Rectal smooth muscle tissue (tissue), 1 donor: ENCODE results near the gene DENND6A.
A peak's percentile ranks its signal among the peaks of the same experiment; 100 is the strongest.
"Not testable (repeated sequence)": the region's sequence is repeated elsewhere in the genome, so short reads cannot be mapped to it uniquely, and the experiment has no call there.

ENCODE experiments used
- H3K27ac ChIP-seq: one replicate; pipeline ENCODE4 v1.7.0; 2013; ENCODE audit warnings: low read depth, low read length, inconsistent platforms
- H3K27me3 ChIP-seq: one replicate; pipeline ENCODE4 v1.7.0; 2013; ENCODE audit warnings: low read length; ENCODE audit not compliant: control insufficient read depth, insufficient read depth
- H3K36me3 ChIP-seq: one replicate; pipeline ENCODE4 v1.7.0; 2013; ENCODE audit warnings: low read length; ENCODE audit not compliant: control insufficient read depth, insufficient read depth
- H3K4me1 ChIP-seq: one replicate; pipeline ENCODE4 v1.7.0; 2013; ENCODE audit warnings: low read length; ENCODE audit not compliant: control insufficient read depth, insufficient read depth
- H3K4me3 ChIP-seq: one replicate; pipeline ENCODE4 v1.7.0; 2013; ENCODE audit warnings: low read length
- H3K9ac ChIP-seq: one replicate; pipeline ENCODE4 v1.7.0; 2013; ENCODE audit warnings: low read length

Gene DENND6A

DNA sequence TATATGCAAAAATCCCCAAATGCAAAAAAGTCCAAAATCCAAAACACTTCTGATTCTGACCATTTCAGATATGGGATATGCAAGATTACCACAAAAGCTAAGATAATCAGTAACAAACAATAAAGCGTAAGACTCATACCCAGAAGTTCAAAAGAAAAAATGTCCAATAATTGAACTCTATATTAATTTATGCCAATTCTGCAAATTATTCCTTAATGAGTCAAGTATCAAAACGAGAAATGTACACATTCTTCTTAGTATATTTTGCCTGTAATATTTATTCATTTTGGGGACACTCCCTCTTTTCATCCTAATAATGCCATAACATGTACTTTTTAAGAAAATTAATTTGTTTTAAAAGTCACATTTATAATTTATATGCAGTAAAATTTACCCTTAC lies 37.1 kb downstream of the DENND6A start:
- no peak overlapping the region for H3K4me3 ChIP-seq
- H3K27me3 ChIP-seq: no peaks in the 10 kb centered on the region
- peaks cover 4% of the 10 kb centered on the region for H3K36me3 ChIP-seq
- H3K9ac ChIP-seq: no peak overlapping the region
- no peak overlapping the region for H3K27ac ChIP-seq
- H3K4me1 ChIP-seq: no peaks in the 10 kb centered on the region

DNA sequence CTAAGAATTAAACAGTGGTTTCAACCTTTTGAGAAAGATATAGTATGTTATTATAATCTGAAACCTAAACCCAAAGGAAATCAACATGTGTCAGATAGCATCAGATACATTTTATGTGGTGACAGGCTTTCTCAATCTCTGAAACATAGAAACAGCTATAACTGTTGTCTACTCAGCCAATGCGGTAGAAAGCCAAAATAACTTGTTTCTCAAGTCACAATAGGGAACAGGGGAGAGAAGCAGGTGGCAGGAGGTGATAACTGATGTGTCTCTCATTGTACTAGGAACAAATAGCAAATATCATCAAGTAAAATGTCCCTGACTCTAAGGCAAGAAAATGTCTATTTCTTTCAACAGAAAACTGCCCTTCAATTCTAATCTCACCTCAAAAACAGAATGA lies 38.6 kb downstream of the DENND6A start:
- no peak overlapping the region for H3K9ac ChIP-seq
- H3K4me1 ChIP-seq: no peaks in the 10 kb centered on the region
- no peak overlapping the region for H3K27ac ChIP-seq
- H3K27me3 ChIP-seq: no peaks in the 10 kb centered on the region
- peaks cover 4% of the 10 kb centered on the region for H3K36me3 ChIP-seq
- H3K4me3 ChIP-seq: no peak overlapping the region

DNA sequence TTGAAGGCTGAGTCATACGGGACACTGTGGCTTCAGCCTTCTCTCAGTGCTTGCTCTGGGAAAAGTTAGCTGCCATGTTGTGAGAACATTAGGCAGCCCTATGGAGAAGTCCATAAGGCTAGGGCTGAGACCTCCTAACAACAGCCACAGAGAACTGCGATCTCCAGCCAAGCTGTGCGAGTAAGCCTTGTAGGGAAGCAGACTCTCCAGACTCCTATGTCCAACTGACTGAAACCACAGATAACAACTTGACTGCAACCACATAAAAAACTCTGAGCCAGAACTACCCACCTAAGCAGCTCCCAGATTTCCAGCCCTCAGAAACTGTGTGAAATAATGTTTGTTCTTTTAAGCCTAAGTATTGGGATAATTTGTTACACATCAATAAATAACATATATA lies 40.7 kb downstream of the DENND6A start:
- Histone ChIP-seq H3K9ac (no peak overlapping the region), H3K4me3 (no peak overlapping the region), H3K27me3 (no peaks in the 10 kb centered on the region), H3K27ac (no peak overlapping the region), H3K36me3 (peaks cover 10% of the 10 kb centered on the region), H3K4me1 (no peaks in the 10 kb centered on the region)

GRCh38 chr3:57647292-57647940 lies 45.5 kb downstream of the DENND6A start:
- H3K27ac ChIP-seq: peak overlapping the region; percentile 32
- no peaks in the 10 kb centered on the region for H3K4me1 ChIP-seq
- H3K4me3 ChIP-seq: no peak overlapping the region
- H3K9ac ChIP-seq: no peak overlapping the region
- H3K27me3 ChIP-seq: no peaks in the 10 kb centered on the region
- H3K36me3 ChIP-seq: peaks cover 7% of the 10 kb centered on the region

GRCh38 chr3:57646723-57647122 lies 46.2 kb downstream of the DENND6A start:
- Histone ChIP-seq H3K4me1 (no peaks in the 10 kb centered on the region), H3K36me3 (peaks cover 11% of the 10 kb centered on the region), H3K4me3 (no peak overlapping the region), H3K27ac (no peak overlapping the region), H3K27me3 (no peaks in the 10 kb centered on the region), H3K9ac (no peak overlapping the region)

DNA sequence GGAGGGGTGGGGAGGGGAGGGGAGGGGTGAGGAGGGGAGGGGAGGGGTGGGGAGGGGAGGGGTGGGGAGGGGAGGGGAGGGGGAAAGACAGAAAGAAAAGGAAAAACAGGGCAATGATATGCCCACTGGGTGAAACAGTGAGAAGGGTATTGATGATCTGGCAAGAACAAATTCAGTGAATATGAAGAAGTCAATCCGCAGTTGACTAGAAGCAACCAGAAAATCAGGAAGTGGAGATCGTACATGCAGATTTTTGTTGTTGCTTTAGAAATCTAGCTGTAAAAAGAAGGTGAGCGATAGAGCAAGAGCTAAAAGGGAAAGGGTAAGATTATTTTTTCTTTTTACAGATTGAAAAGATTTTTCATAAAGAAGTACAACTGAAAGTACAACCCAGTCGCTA lies 48.1 kb downstream of the DENND6A start:
- Histone ChIP-seq H3K4me3 (no peak overlapping the region), H3K9ac (no peak overlapping the region), H3K36me3 (peaks cover 12% of the 10 kb centered on the region), H3K27me3 (no peaks in the 10 kb centered on the region), H3K4me1 (no peaks in the 10 kb centered on the region), H3K27ac (no peak overlapping the region)

DNA sequence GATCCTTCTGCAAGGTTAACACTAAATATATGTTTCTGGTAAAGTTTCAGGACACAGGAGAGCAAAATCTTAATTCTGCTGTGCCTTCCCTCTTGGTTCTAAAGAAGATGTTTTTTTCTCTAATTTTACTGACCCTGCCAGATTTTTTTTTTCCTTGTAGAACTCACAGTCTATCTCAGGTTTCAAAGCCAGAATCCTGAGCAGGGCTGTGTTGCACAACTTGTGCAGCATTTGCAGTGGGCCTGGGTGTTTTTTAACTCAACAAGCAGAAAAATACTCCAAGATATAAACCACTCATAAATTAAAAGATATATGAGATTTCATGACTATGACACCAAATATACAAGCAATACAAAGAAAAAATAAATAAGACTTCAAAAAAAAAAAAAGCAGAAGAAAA lies 55.5 kb downstream of the DENND6A start:
- Histone ChIP-seq H3K27ac (no peak overlapping the region), H3K27me3 (no peaks in the 10 kb centered on the region), H3K4me1 (no peaks in the 10 kb centered on the region), H3K4me3 (no peak overlapping the region), H3K9ac (no peak overlapping the region), H3K36me3 (peaks cover 17% of the 10 kb centered on the region)

DNA sequence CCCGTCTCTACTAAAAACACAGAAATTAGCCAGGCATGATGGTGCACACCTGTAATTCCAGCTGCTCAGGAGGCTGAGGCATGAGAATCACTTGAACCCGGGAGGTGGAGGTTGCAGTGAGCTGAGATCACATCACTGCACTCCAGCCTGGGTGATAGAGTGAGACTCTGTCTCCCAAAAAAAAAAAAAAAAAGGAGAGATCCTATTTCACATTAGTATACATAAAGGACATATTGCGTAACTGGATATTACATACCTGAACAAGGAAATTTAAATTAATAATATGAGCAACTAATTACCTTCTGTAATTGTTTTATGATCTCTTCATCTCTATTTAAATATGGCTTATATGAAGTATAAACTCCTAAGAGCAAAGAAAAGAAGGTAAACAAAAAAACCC lies 58.6 kb downstream of the DENND6A start:
- not testable (repeated sequence) for H3K9ac ChIP-seq, H3K4me3 ChIP-seq, H3K4me1 ChIP-seq, H3K27me3 ChIP-seq, H3K27ac ChIP-seq
- H3K36me3 ChIP-seq: peaks cover 17% of the 10 kb centered on the region

GRCh38 chr3:57627976-57628375 lies 64.9 kb downstream of the DENND6A start:
- Histone ChIP-seq H3K36me3 (peaks cover 14% of the 10 kb centered on the region), H3K4me3 (no peak overlapping the region), H3K27me3 (no peaks in the 10 kb centered on the region), H3K9ac (no peak overlapping the region), H3K27ac (no peak overlapping the region), H3K4me1 (no peaks in the 10 kb centered on the region)

GRCh38 chr3:57624801-57625200 lies 68.1 kb downstream of the DENND6A start:
- H3K27ac ChIP-seq: no peak overlapping the region
- no peak overlapping the region for H3K9ac ChIP-seq
- H3K36me3 ChIP-seq: peaks cover 8% of the 10 kb centered on the region
- H3K4me3 ChIP-seq: no peak overlapping the region
- H3K27me3 ChIP-seq: no peaks in the 10 kb centered on the region
- no peaks in the 10 kb centered on the region for H3K4me1 ChIP-seq

GRCh38 chr3:57622362-57622761 lies 70.5 kb downstream of the DENND6A start:
- no peak overlapping the region for H3K9ac ChIP-seq
- no peaks in the 10 kb centered on the region for H3K4me1 ChIP-seq
- H3K4me3 ChIP-seq: no peak overlapping the region
- no peak overlapping the region for H3K27ac ChIP-seq
- H3K27me3 ChIP-seq: no peaks in the 10 kb centered on the region
- H3K36me3 ChIP-seq: no peaks in the 10 kb centered on the region

- Histone ChIP-seq H3K4me1 (no peaks in the 10 kb centered on the region), H3K27ac (no peak overlapping the region), H3K27me3 (no peaks in the 10 kb centered on the region), H3K4me3 (no peak overlapping the region), H3K9ac (no peak overlapping the region), H3K36me3 (no peaks in the 10 kb centered on the region)
Measured at GRCh38 chr3:57617739-57618138, 75.1 kb downstream of the DENND6A start.

GRCh38 chr3:57616233-57616632 lies 76.6 kb downstream of the DENND6A start:
- H3K4me3 ChIP-seq: no peak overlapping the region
- H3K4me1 ChIP-seq: no peaks in the 10 kb centered on the region
- H3K9ac ChIP-seq: no peak overlapping the region
- no peak overlapping the region for H3K27ac ChIP-seq
- H3K36me3 ChIP-seq: no peaks in the 10 kb centered on the region
- no peaks in the 10 kb centered on the region for H3K27me3 ChIP-seq
